ENCODE measurements around the gene RNF217.
"Not testable (repeated sequence)": the region's sequence is repeated elsewhere in the genome, so short reads cannot be mapped to it uniquely, and the experiment has no call there.

RNF217 gene

GRCh38 chr6:125057392-125058246 is 95.4 kb downstream of the RNF217 start:
- no peak for DNase-seq (ENCODE audit: low spot score)

- no peak for DNase-seq (ENCODE audit: low spot score)
These were observed 96.3 kb downstream of the RNF217 start for GRCh38 chr6:125058546-125058945.

DNA sequence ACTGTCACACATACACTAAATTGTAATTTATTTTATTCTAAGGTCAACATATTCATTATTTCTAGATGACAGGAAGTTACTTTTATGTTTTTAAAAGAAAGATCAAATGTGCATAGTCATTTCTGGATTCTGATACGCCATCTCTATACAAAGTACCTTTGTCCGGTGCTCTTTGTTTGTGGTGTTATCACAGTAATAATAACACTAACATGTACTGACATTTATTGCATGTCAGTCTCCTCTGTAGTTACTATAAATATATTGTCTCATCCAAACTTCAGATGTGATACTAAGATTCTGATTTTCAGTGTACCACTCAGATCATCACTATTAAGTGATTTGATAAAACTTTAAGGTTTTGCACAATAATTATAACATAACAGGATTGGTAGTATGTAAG is 101.1 kb downstream of the RNF217 start:
- DNase-seq (ENCODE audit: low spot score): no peak

GRCh38 chr6:125066140-125066539 is 103.9 kb downstream of the RNF217 start:
- DNase-seq (ENCODE audit: low spot score): no peak

DNA sequence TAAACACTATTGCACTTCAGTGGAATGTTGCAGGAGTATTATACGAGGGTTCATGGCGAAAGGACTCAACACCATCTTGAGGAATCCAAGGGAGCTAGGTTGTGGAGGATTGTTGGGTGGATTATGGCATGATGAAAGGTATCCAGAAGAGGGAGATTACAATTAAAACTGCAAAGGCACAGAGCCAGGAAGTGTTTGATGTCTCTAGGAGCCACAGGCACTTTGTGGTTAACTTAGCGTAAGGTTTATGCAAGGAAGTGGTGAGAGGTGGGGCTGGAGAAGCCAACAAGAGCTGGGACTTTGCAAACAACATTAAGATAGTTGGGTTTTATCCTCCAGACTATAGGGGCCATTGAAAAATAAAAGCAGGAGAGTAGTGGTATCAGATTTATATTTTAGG is 104.7 kb downstream of the RNF217 start:
- no peak for DNase-seq (ENCODE audit: low spot score)

DNA sequence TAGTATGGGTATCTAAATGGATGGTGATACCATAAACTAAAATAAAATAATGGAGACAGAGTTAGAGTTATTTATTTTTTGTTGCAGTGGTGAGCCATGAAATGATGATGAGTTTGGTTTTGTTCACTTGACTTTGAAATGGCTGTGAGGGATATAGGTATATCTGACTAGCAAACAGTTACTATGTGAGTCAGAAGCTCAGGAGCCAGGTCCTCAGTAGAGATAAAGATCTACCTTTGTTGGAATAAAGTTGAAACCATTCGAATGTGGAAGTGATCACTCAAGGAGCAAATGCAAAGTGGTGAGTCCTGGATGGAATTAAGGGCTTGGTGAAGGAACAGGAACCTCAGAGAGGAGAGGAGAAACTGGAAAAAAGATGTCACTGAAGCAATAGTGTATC is 105.3 kb downstream of the RNF217 start:
- no peak for DNase-seq (ENCODE audit: low spot score)

DNA sequence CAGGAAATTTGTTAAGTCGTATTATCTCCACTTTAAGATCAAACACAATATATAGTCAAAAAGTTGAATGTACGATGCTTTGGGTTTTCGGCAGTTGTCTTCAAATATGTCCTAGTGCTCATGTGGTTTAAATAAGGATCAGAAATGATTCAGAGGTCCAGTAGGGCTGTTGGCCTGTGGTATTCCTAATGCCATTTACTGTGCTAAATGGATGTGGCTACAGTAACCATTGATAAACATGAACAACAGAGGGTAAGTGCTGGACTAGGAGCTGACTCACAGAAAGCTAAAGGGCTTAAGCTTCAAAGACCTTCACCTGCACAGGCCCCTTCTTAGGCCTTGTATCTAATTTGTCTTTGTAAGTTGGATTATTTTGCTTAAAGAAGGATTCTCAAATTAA is 110.8 kb downstream of the RNF217 start:
- no peak for DNase-seq (ENCODE audit: low spot score)

GRCh38 chr6:125074120-125074519 is 111.9 kb downstream of the RNF217 start:
- no peak for DNase-seq (ENCODE audit: low spot score)

GRCh38 chr6:125075073-125075472 is 112.8 kb downstream of the RNF217 start:
- DNase-seq (ENCODE audit: low spot score): not testable (repeated sequence)

- DNase-seq (ENCODE audit: low spot score): no peak
These were observed 113.7 kb downstream of the RNF217 start for GRCh38 chr6:125075741-125076481.

DNA sequence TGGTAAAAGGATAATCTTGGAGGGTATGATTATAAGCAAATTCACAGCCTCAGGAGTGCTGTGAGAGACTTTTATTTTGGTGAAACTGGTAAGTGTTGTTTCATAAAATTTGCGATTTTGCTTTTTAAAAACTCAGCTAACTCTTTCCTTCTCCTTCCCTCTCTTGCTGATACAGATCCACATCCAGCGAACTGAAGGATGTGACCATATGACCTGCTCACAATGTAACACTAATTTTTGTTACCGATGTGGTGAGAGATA is 114.2 kb downstream of the RNF217 start:
- DNase-seq (ENCODE audit: low spot score): no peak

DNA sequence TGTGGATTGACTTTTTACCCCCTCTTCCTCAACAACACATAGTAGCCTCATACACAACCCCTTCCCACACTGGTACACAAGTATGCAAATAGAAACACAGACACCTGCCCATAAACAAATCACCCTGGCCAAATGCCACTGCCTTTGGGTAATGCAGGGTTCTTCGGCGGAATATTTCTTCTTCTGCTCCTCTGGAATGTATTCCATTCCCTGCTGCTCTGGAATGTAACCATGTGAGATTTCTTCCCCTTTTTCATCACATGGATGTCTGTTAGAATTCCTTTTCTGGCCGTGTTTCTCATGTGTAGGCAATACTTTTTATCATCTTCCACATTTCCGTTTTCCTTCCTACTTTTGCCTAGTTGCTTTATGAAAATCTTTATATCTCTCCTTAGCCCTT is 115.2 kb downstream of the RNF217 start:
- no peak for DNase-seq (ENCODE audit: low spot score)

GRCh38 chr6:125078602-125079321 is 116.5 kb downstream of the RNF217 start:
- DNase-seq (ENCODE audit: low spot score): no peak

DNA sequence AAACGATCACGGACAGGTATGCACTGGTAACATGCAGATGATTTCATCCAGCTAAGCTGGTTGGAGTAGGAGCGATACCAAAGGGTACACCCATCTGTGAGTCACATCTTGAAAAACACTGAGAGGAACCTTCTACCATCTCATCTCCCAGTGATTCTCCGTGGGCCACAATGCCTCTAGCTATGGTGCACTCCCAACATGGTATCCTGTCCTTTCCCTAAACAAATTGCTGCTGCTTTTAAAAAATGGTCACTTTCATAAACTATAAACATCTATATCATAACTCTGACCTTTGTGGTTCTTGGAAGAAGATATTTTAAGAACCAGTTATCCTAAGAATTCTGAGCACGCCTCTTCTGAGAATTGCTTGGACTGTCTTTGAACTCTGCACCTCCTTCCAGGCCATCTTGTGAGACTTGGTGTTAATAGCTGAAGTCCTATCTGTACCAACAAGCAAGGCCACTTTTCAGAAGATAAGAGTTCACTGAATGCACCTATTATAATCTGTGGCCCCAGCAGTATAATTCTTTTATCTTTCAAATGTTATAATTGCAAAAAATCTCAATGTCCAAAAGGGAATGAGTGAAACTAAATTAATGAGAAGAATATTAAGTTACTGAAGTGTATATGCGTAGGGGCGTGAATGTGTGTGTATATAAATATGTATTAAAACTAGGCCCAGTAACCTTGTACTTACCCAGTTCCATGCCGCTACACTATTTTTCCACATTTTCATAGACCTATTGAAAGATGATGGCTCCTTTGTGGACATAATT is 120.9 kb downstream of the RNF217 start:
- no peak for DNase-seq (ENCODE audit: low spot score)

DNA sequence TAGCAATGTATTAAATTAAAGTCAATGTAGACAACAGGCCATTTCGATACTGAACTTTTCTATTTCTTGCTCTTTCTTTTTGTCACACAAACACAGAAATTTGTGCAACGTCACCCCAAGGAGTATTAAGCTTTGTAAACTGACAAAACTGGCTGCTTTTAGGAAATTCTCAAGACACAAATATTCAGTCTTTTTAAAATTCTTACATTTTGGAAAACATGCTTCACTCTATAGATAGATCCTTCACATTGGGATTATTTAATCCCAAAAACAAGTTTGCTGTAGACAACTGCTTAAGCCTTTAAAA is 121.4 kb downstream of the RNF217 start:
- no peak for DNase-seq (ENCODE audit: low spot score)

DNA sequence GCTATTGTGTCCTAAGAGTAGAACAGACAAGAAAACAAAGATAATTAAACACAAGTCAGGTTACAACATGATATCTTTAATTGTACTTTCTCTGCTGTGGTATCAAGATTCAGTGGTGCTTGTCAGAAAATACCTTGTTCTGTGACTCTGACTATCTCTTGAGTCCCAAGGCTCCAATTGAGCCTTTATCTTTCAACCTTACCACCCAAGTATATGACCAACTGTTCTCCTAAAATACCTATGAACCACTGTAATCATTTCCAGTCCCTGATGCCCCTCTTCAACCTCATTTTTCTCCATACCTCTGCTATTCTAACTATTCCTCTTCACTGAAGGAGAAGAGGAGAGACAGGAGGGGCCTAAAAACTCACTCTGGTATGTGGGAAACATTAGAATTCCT is 124.5 kb downstream of the RNF217 start:
- no peak for DNase-seq (ENCODE audit: low spot score)

- DNase-seq (ENCODE audit: low spot score): no peak
These were observed 126.7 kb downstream of the RNF217 start for GRCh38 chr6:125088963-125089362.

DNA sequence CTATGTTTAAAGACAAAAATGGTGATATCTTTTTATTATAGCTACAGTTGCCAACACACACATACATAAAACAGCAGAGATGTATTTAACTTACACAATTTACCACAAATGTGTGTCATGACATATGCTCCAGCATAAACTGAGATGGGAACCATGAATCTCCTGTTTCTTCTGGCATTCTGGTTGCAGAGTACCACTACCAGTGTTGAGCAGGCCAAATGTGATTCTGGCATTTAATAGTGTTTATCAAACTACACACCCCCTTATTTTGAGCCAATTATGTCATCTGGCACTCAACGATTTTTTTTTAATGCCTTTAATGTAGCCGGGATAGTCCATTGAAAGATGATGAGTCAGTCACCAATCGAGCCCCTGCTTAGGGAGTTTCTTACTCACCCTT is 132.3 kb downstream of the RNF217 start:
- DNase-seq (ENCODE audit: low spot score): no peak

DNA sequence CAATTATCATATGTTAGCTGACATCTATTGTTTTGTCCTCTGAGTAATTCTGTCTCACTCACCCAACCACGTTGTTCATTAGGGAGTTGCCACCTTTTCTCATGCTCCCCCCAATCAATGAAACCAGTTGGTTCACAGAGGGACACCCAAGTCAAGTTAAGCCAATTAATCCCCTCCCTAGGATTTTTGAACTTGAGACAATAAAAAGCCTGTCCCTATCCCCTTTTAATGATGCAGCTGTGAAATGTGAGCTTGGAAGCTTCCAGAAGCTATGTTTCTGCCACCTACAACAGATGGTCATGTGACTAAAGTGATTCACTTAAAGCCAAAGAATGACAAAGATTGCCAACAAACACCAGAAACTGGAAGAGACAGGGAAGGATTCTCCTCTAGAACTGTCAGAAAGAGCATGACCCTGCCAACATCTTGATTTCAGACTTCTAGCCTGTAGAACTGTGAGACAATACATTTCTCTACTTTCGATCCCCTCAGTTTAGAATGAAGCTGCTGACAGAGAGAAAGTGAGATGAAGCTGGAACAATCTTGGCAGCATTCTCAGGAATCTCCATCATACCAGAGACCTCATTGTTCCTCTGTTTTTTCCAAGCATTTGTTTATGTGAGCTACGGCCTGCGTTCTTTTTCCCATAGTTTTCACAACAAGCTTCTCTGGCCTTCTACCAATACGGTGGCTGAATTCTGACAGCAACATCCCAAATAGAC is 133.5 kb downstream of the RNF217 start:
- peak; percentile 50 for DNase-seq (ENCODE audit: low spot score)

- DNase-seq (ENCODE audit: low spot score): no peak
These were observed 134.9 kb downstream of the RNF217 start for GRCh38 chr6:125097186-125097585.

GRCh38 chr6:125098253-125098652 is 136.0 kb downstream of the RNF217 start:
- no peak for DNase-seq (ENCODE audit: low spot score)

Measured in AG08395 (cell line).